ENCODE results near the gene MAPK6.
"Not testable (repeated sequence)": the region's sequence is repeated elsewhere in the genome, so short reads cannot be mapped to it uniquely, and the experiment has no call there.

MAPK6 gene

GRCh38 chr15:52083603-52084002 lies 64.6 kb downstream of the MAPK6 start:
- no peak for DNase-seq

DNA sequence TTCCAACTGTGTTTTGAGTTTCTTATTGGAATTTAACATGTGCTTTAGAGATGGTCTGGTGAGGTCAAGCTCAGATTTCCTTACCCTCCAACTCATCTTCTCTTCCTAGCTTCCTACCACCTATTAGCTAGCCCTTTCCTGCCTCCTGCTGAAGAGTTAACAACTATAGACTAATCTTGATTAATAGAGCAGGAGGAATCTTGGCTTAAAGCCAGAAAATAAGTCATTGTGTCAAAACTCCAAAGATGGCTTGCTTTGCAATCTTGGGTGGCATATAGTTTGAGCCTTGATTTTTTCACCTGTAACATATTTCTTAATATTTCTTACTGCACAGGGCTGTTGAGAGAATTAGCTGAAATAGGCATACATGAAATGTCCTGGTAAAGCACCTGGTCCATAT lies 66.3 kb downstream of the MAPK6 start:
- DNase-seq, result no peak

DNA sequence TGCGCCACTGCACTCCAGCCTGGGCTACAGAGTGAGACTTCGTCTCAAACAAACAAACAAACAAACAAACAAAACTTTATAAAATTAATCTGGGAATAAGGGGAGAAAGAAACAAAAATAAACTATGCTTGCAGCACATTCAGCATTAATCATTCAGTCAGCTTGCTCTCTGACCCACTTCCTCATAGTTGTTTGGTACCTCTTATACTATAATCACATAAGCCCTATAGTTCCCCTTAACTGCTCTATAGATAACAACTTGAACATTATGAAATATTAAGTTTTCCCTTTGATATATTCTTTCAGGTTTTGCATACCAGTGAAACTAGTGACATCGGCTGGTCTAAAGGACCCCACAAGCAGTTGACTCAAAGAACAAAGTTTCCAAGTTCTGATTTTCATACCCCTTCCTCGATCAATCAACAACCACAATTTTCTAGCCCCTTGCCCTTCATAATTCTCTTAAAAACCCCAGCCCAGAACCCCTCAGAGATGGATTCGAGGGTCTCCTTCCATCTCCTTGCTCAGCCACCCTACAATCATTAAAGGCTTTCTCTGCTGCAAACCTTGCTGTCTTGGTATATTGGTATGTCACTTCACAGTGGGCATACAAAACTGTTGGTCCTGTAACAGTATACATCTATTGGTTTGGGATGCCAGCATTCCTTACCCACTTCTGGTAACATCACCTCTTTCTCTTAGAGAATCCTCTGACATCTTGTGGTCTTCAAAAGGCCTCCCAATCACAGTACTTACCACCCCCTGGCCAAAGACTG lies 67.2 kb downstream of the MAPK6 start:
- peak; percentile 32 for DNase-seq

GRCh38 chr15:52090193-52090592 lies 71.2 kb downstream of the MAPK6 start:
- DNase-seq, result no peak

DNA sequence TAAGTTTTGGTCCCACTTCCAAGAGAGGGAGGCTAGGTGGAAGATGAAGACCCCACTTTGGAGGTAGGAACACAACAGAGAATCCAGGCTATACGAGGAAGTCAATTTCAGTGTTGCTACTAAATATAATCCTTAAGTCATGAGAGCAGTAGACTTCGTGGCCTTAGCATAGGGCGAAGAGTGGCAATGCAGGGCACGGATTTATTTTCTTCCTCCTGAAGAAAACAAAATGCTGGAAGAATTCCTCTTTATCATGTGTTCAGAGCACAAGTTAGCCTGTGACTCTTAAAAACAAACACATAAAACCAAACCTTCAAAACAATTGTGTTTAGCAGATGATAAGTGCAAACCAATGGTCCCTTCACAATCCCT lies 74.1 kb downstream of the MAPK6 start:
- no peak for DNase-seq

DNA sequence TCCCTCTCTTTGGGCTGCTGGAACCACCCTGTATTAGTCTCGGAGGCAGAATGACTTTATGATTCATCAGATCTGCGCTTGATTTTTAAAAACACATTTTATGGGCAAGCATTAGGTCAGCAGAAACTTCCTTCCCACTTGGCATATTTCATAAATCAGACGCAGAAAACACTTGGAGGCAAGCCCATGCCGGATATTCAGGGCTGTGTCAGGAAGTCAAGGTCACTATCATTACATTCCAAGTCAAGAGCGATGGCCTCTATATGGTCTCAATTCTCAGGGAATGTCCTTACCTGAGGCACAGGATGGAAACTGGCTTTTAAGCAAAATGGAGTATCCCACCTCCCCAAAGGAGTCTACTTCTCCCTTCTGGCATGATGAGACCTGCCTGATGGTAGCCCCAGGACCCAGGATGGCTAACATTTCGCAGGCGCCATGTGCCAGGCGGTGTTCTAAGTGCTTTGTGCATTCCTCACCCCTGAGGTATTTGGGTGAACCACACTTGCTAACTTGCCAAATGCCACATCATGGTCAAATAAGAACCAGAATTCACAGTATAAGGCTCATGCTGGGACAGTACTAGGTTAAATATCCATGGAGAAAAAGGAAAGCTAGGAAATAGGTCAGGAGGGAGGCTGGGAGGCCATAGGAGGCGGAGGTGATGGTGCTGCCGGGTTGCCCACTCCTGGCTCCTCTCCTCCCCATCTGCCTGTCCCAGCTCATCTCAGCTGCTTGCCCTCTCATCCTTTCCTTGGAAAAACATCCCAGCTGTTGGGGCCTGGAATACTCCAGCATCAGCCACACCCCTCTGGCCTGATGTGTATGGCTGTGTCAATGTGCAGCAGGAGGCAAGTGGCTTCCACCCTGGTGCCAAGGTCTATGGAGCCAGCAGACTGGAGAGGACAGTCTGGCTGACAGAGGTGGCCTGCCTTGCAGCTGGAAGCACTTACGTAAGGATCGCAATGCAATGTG lies 74.8 kb downstream of the MAPK6 start:
- DNase-seq, result no peak

GRCh38 chr15:52094811-52095584 lies 76.0 kb downstream of the MAPK6 start:
- no peak for DNase-seq

DNA sequence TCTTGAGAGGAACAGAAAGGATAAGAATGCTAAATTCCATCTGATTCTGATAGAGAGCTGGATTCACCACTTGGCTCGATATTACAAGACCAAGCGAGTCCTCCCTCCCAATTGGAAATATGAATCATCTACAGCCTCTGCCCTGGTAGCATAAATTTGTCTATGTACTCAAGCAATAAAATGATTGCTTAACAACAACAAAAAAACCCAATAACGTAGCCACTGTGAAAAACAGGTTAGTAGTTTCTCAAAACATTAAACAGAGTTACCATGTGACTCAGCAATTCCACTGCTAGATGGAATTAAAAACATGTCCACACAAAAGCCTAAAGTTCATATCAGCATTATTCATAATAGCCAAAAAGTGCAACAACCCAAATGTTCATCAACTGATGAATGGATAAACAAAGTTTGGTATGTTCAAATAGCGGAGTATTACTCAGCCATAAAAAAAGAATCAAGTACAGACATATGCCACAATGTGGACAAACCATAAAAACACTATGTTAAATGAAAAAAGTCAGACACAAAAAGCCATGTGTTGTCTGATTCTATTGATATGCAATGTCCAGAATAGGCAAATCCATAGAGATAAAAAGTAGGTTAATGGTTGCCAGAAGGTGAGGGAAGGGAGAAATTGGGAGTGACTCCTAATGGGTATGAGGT lies 76.7 kb downstream of the MAPK6 start:
- no peak for DNase-seq

GRCh38 chr15:52096536-52096935 lies 77.5 kb downstream of the MAPK6 start:
- not testable (repeated sequence) for DNase-seq

- peak; percentile 19 for DNase-seq
Measured at GRCh38 chr15:52097180-52097579, 78.2 kb downstream of the MAPK6 start.

GRCh38 chr15:52098323-52098722 lies 79.3 kb downstream of the MAPK6 start:
- peak; percentile 72 for DNase-seq

DNA sequence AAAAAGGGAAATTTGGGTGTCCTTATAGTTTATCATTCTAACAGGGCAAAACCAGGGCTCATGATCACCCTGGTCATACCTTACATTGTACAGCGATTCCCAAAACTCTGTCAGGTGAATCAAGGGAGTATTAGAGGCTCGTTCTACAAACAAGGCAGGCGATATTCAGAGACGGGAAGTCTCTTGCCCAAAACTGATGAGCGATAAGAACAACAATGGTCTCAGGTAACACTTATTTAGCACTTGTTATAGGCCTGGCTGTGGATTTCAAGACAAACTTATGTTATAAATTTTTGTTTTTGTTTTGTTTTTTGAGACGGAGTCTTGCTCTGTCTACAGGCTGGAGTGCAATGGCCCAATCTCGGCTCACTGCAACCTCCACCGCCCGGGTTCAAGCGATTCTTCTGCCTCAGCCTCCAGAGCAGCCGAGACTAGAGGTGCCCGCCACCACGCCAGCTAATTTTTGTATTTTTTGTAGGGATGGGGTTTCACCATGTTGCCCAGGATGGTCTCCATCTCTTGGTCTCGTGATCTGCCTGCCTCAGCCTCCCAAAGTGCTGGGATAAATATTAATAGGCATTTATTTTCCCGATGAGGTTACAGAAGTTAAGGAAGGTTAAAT lies 80.7 kb downstream of the MAPK6 start:
- no peak for DNase-seq

DNA sequence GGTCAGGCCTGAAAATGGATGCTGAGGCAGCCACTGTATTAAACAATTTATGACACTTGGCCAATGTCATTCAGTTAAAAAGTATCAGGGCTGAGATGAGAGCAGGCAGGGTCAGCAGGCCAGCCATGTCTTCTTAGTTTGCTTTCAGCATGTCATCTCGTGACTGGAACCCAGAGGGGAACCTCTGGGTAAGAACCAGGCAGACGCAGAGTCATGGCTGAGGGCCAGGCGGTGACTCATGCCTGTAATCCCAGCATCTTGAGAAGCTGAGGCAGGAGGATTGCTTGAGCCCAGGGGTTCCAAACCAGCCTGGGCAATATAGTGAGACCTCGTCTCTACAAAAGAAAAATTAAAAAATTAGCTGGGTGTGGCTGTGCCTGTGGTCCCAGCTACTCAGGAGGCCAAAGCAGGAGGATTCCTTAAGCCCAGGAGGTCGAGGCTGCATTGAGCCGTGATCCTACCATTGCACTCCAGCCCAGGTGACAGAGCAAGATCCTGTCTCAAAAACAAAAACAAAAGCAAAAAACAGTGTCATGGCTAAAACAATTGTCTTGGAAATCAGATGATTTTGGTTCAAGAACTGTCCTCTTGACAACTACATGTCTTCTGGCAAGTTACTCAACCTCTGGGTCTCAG lies 81.9 kb downstream of the MAPK6 start:
- peak; percentile 87 for DNase-seq

DNA sequence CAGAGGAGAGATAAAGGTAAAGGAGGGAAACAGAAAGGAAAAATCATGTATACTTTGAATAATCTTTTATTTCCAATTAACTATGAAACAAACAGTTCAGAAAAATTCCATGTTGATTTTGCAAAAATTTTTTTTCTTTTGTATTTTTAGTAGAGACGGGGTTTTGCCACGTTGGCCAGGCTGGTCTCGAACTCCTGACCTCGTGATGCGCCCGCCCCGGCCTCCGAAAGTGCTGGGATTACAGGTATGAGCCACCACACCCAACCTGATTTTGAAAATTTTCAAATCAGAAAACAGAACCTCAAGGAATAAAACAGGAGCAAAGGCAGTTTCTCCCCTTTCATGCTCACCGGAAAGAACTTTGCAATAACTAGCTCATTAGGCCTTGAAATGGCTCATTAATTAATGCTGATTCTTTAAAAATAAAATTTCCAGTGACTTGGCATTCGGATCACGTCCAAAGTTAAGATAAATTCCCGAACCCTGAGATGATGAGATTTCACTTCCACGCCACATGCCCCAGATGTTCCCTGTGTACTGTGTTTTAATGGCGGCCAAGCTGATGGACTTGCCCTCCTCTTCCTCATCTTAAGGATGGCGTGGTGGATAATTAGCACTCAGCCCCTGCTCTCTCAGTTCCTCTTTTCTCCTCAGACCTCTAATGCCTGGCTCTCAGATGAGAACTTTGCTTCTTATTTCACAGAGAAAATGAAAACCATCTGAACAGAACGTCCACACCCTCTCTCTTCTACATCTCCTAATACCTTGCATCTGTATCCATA lies 82.7 kb downstream of the MAPK6 start:
- DNase-seq, result no peak

DNA sequence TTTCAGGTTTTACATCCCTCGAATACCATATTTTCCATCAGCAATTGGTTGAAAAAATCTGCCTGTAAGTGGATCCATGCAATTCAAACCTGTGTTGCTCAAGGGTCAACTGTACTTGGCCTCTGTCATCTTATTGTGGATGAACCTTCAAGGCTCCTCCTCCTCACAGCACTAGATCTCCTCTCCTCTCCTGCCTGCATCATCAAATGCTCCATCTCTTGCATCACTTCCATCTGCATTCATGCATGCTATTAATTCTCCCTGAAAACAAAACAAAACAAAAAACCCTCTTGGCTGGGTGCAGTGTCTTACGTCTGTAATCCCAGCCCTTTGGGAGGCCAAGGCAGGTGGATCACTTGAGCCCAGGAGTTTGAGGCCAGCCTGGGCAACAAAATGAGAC lies 83.4 kb downstream of the MAPK6 start:
- DNase-seq, result no peak

- DNase-seq, result no peak
Measured at GRCh38 chr15:52103217-52104207, 84.5 kb downstream of the MAPK6 start.

GRCh38 chr15:52104532-52105004 lies 85.5 kb downstream of the MAPK6 start:
- no peak for DNase-seq

DNA sequence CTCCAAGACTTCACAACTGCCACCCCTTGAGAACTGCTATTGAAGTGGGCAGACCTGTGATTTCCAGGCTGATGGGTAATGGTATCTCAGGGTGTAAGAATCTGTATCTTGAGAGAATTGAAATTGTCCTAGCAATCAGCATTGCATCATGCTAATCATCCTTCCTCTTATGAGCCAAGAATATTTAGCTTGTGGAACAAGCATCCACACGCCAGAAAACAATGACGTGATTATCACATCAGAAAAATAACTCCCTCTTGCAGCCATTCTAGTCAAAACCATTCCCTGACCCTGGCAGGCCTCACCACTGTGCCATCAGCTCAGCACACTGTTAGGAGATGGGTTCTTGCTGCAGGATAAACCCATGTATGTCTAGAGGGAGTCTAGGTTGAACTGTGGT lies 86.8 kb downstream of the MAPK6 start:
- no peak for DNase-seq

GRCh38 chr15:52106641-52107040 lies 87.6 kb downstream of the MAPK6 start:
- DNase-seq, result no peak
